HFF-Myc (cell line): ENCODE data around the gene PANK4.

Experiments used
- DNase-seq: peaks from one replicate; pipeline ENCODE4 v3.0.0-alpha.2; 2011; ENCODE audit warnings: low read depth; ENCODE audit errors: extremely low read depth
- H3K4me3 ChIP-seq: replicated peaks from 2 replicates; pipeline ENCODE4 v1.5.1; 2011; ENCODE audit warnings: low read depth, mild to moderate bottlenecking, control low read depth, low read length
- CTCF ChIP-seq: IDR thresholded peaks from 2 replicates; pipeline ENCODE4 v1.5.1; 2012; ENCODE audit warnings: mild to moderate bottlenecking, low read depth, low read length, control low read depth; ENCODE audit errors: missing control alignments

The PANK4 gene

GRCh38 chr1:2508751-2509150 lies 17.6 kb downstream of the PANK4 start:
- DNase-seq = no peak
- no peak overlapping the region for H3K4me3 ChIP-seq
- TF ChIP-seq CTCF = no peak

- no peak overlapping the region for H3K4me3 ChIP-seq
- DNase-seq = no peak
- no peak for TF ChIP-seq CTCF
Measured at GRCh38 chr1:2508180-2508579, 18.2 kb downstream of the PANK4 start.

GRCh38 chr1:2507744-2508155 lies 18.6 kb downstream of the PANK4 start:
- no peak overlapping the region for H3K4me3 ChIP-seq
- no peak for TF ChIP-seq CTCF
- no peak for DNase-seq

GRCh38 chr1:2506901-2507565 lies 19.4 kb downstream of the PANK4 start:
- TF ChIP-seq CTCF = no peak
- no peak for DNase-seq
- H3K4me3 ChIP-seq = no peak overlapping the region

- no peak for DNase-seq
- no peak overlapping the region for H3K4me3 ChIP-seq
- TF ChIP-seq CTCF = no peak
Measured at GRCh38 chr1:2506007-2506860, 20.2 kb downstream of the PANK4 start.

- DNase-seq = no peak
- no peak for TF ChIP-seq CTCF
Measured at GRCh38 chr1:2505461-2505994, 20.9 kb downstream of the PANK4 start.

More at GRCh38 chr1:2505461-2505994, 20.9 kb downstream of the PANK4 start:
- no peak overlapping the region for H3K4me3 ChIP-seq
